GM23338 (cell line): ENCODE results near the gene CIC. TPM values are rescaled to one million over a fixed set of nuclear protein-coding genes. Genes with fewer than 3 reads are reported as not detected.
A peak's percentile ranks its signal among the peaks of the same experiment; 100 is the strongest.
"Not testable (repeated sequence)": the region's sequence is repeated elsewhere in the genome, so short reads cannot be mapped to it uniquely, and the experiment has no call there.

Source experiments
- ATAC-seq: fragments of 200-7000 bp; cut with Tn5 transposase; 3 replicates; pipeline ENCODE4 v1.9.1; 2020
- DNase-seq: peaks from one replicate; pipeline ENCODE4 v3.0.0-alpha.2; 2015; ENCODE audit warnings: low spot score
- H2AFZ ChIP-seq: fragments of 200-600 bp; sonication (generic); 2 replicates; pipeline ENCODE4 v1.8.0; 2016; ENCODE audit warnings: antibody characterized with exemption, mild to moderate bottlenecking, moderate library complexity
- H3F3A ChIP-seq: fragments of 200-600 bp; sonication (generic); replicated peaks from 2 replicates; pipeline ENCODE4 v1.8.0; 2017; ENCODE audit warnings: antibody characterized with exemption, mixed run types, low read depth
- H3K27ac ChIP-seq: fragments of 200-600 bp; sonication (generic); 2 replicates; pipeline ENCODE4 v1.6.1; 2016; ENCODE audit warnings: low read depth
- H3K27me3 ChIP-seq: fragments of 200-600 bp; sonication (generic); 2 replicates; pipeline ENCODE4 v1.8.0; 2016; ENCODE audit warnings: mild to moderate bottlenecking, mixed run types, moderate library complexity; ENCODE audit not compliant: insufficient read depth
- H3K36me3 ChIP-seq: fragments of 200-600 bp; sonication (generic); 2 replicates; pipeline ENCODE4 v1.8.0; 2016; ENCODE audit warnings: mild to moderate bottlenecking; ENCODE audit not compliant: insufficient read depth
- H3K4me1 ChIP-seq: fragments of 200-600 bp; sonication (generic); 2 replicates; pipeline ENCODE4 v1.8.0; 2016; ENCODE audit warnings: mild to moderate bottlenecking, moderate library complexity; ENCODE audit not compliant: insufficient read depth
- H3K4me2 ChIP-seq: fragments of 200-600 bp; sonication (generic); 2 replicates; pipeline ENCODE4 v1.7.1; 2017; ENCODE audit warnings: mixed run types
- H3K4me3 ChIP-seq: fragments of 200-600 bp; sonication (generic); 2 replicates; pipeline ENCODE4 v1.6.1; 2016; ENCODE audit warnings: mixed run types
- H3K79me2 ChIP-seq: fragments of 200-600 bp; sonication (generic); replicated peaks from 2 replicates; pipeline ENCODE4 v1.8.0; 2017; ENCODE audit warnings: mild to moderate bottlenecking; ENCODE audit not compliant: insufficient read depth
- H3K9me2 ChIP-seq: fragments of 200-600 bp; sonication (generic); 2 replicates; pipeline ENCODE4 v1.8.0; 2017; ENCODE audit not compliant: insufficient read depth
- H4K20me1 ChIP-seq: fragments of 200-600 bp; sonication (generic); replicated peaks from 2 replicates; pipeline ENCODE4 v1.8.0; 2017; ENCODE audit warnings: mild to moderate bottlenecking; ENCODE audit not compliant: insufficient read depth
- H3K27ac Mint-ChIP-seq: 2 replicates; pipeline ENCODE4 v1.8.0; 2020; ENCODE audit warnings: inconsistent platforms, mild to moderate bottlenecking, moderate library complexity, mixed read lengths
- H3K27me3 Mint-ChIP-seq: 3 replicates; pipeline ENCODE4 v1.8.0; 2022; ENCODE audit warnings: low read depth, mild to moderate bottlenecking, moderate library complexity, mixed read lengths, inconsistent platforms; ENCODE audit not compliant: insufficient read depth, poor library complexity
- H3K36me3 Mint-ChIP-seq: 3 replicates; pipeline ENCODE4 v1.8.0; 2021; ENCODE audit warnings: low read depth, mild to moderate bottlenecking, inconsistent platforms, moderate library complexity, mixed read lengths
- H3K4me1 Mint-ChIP-seq: 3 replicates; pipeline ENCODE4 v1.8.0; 2020; ENCODE audit warnings: mild to moderate bottlenecking, inconsistent platforms, mixed read lengths
- H3K4me3 Mint-ChIP-seq: 3 replicates; pipeline ENCODE4 v1.8.0; 2021; ENCODE audit warnings: moderate library complexity, mild to moderate bottlenecking, inconsistent platforms, mixed read lengths
- H3K9me3 Mint-ChIP-seq: 3 replicates; pipeline ENCODE4 v1.8.0; 2020; ENCODE audit warnings: moderate library complexity, mild to moderate bottlenecking, inconsistent platforms, mixed read lengths
- CTCF ChIP-seq, 2 experiments: fragments of 200-600 bp in 1 of 2; sonication (generic) in 1 of 2; conservative IDR thresholded peaks; 2 replicates each; pipeline versions ENCODE4 v1.5.1 to v1.6.1; 2016 to 2017; ENCODE audit warnings: antibody characterized with exemption in 2 of 2, low read depth in 2 of 2, mild to moderate bottlenecking in 2 of 2, moderate library complexity in 1 of 2
- JUNB ChIP-seq: IDR thresholded peaks from one replicate; pipeline ENCODE4 v1.6.1; 2016; ENCODE audit warnings: antibody characterized with exemption; ENCODE audit not compliant: unreplicated experiment
- polyA plus RNA-seq: library from polyadenylated mRNA; unstranded; fragments of >200 nt; fragmentation: Nextera tagmentation; extraction: Ambion mirVana; gene quantifications from 2 replicates; pipeline ENCODE4 v1.2.1, GENCODE V29; 2016
- total RNA-seq: library from RNA; depleted of rRNA; stranded (reverse); fragments of >200 nt; shearing (Covaris generic); gene quantifications from 2 replicates; pipeline ENCODE4 v1.2.3, GENCODE V29; 2014

CIC gene
- total and polyA plus RNA-seq, 2 experiments from 2014 or later = 13.2 to 42.0 TPM

- H3K4me3 Mint-ChIP-seq, H3K4me2 ChIP-seq, ATAC-seq, H3K36me3 ChIP-seq, H3K27ac ChIP-seq, H3K9me3 Mint-ChIP-seq, H3K4me1 ChIP-seq, H2AFZ ChIP-seq, H3K9me2 ChIP-seq, H3K4me1 Mint-ChIP-seq, DNase-seq, H3K27ac Mint-ChIP-seq, H3K4me3 ChIP-seq, H3K36me3 Mint-ChIP-seq, H4K20me1 ChIP-seq: not testable (repeated sequence)
- Histone ChIP-seq H3F3A (peaks cover 17% of the 10 kb centered on the region), H3K79me2 (peaks cover 11% of the 10 kb centered on the region), H3K27me3 (peaks cover 17% of the 10 kb centered on the region)
- H3K27me3 Mint-ChIP-seq = peaks cover 27% of the 10 kb centered on the region
Observed at GRCh38 chr19:42257842-42258241, 11.2 kb upstream of the CIC start.

- Histone ChIP-seq H3K4me2 (no peak overlapping the region), H3F3A (peaks cover 3% of the 10 kb centered on the region), H3K27me3 (peaks cover 10% of the 10 kb centered on the region), H3K9me2 (no peaks in the 10 kb centered on the region), H3K4me3 (no peak overlapping the region), H2AFZ (no peak overlapping the region), H3K79me2 (no peaks in the 10 kb centered on the region), H3K27ac (no peak overlapping the region), H3K4me1 (0 out of 2 replicates have a peak, but pooled peaks cover 1% of the 10 kb centered on the region), H4K20me1 (no peaks in the 10 kb centered on the region), H3K36me3 (no peaks in the 10 kb centered on the region)
- H3K4me1 Mint-ChIP-seq = peaks cover under 1% of the 10 kb centered on the region
- no peak overlapping the region for H3K4me3 Mint-ChIP-seq
- ATAC-seq (no peak), DNase-seq (no peak)
- TF ChIP-seq JUNB (no peak), CTCF (conservative IDR thresholded peaks at IDR 0.05; ENCODE audit: low read depth in 2 of 2) (no peak)
- no peaks in the 10 kb centered on the region; the same call in 2 of the 3 replicates for H3K9me3 Mint-ChIP-seq
- H3K36me3 Mint-ChIP-seq = no peaks in the 10 kb centered on the region; the same call in 2 of the 3 replicates
- peaks cover 14% of the 10 kb centered on the region for H3K27me3 Mint-ChIP-seq
- H3K27ac Mint-ChIP-seq = no peak overlapping the region
Observed at GRCh38 chr19:42261763-42262162, 7.3 kb upstream of the CIC start.

GRCh38 chr19:42266105-42266504 lies 2.9 kb upstream of the CIC start:
- H3K27me3 Mint-ChIP-seq, H3K9me3 Mint-ChIP-seq, H3K27me3 ChIP-seq, H3K4me3 ChIP-seq, H3K9me2 ChIP-seq, H3K27ac ChIP-seq, DNase-seq, H3K36me3 Mint-ChIP-seq, H2AFZ ChIP-seq, H3K4me3 Mint-ChIP-seq, H4K20me1 ChIP-seq, H3K4me2 ChIP-seq, H3K4me1 ChIP-seq, H3F3A ChIP-seq, H3K27ac Mint-ChIP-seq, H3K36me3 ChIP-seq, ATAC-seq, H3K79me2 ChIP-seq: not testable (repeated sequence)
- peaks cover 23% of the 10 kb centered on the region for H3K4me1 Mint-ChIP-seq

GRCh38 chr19:42266928-42267603 lies 2.0 kb upstream of the CIC start:
- not testable (repeated sequence) for H3K36me3 Mint-ChIP-seq, H3K4me3 Mint-ChIP-seq
- peak overlapping the region; percentile 93 for H3K4me2 ChIP-seq

More at GRCh38 chr19:42266928-42267603, 2.0 kb upstream of the CIC start:
- peak overlapping the region; percentile 60 for H3K4me3 ChIP-seq
- not testable (repeated sequence) for H3K9me3 Mint-ChIP-seq, H3K27ac Mint-ChIP-seq, H3K36me3 ChIP-seq, DNase-seq, H2AFZ ChIP-seq, H3K27ac ChIP-seq, H4K20me1 ChIP-seq, H3F3A ChIP-seq, ATAC-seq, H3K27me3 Mint-ChIP-seq, H3K27me3 ChIP-seq, H3K79me2 ChIP-seq, H3K9me2 ChIP-seq, H3K4me1 ChIP-seq
- peaks cover 27% of the 10 kb centered on the region for H3K4me1 Mint-ChIP-seq
